AG09309 (cell line): ENCODE data around the gene PPARGC1A.

Source experiments
- DNase-seq: peaks from one replicate; pipeline ENCODE4 v3.0.0-alpha.2; 2010; ENCODE audit warnings: low read depth
- H3K4me3 ChIP-seq: 2 replicates; pipeline ENCODE4 v1.5.1; 2011; ENCODE audit warnings: mild to moderate bottlenecking, low read depth, low read length, moderate library complexity; ENCODE audit not compliant: control insufficient read depth
- TF ChIP-seq, protein P1 (sequence below): IDR thresholded peaks from 2 replicates; pipeline ENCODE4 v1.5.1; 2011; ENCODE audit warnings: mild to moderate bottlenecking, low read depth, low read length, inconsistent platforms; ENCODE audit not compliant: insufficient read depth, control insufficient read depth; ENCODE audit errors: missing control alignments

Gene PPARGC1A, protein sequence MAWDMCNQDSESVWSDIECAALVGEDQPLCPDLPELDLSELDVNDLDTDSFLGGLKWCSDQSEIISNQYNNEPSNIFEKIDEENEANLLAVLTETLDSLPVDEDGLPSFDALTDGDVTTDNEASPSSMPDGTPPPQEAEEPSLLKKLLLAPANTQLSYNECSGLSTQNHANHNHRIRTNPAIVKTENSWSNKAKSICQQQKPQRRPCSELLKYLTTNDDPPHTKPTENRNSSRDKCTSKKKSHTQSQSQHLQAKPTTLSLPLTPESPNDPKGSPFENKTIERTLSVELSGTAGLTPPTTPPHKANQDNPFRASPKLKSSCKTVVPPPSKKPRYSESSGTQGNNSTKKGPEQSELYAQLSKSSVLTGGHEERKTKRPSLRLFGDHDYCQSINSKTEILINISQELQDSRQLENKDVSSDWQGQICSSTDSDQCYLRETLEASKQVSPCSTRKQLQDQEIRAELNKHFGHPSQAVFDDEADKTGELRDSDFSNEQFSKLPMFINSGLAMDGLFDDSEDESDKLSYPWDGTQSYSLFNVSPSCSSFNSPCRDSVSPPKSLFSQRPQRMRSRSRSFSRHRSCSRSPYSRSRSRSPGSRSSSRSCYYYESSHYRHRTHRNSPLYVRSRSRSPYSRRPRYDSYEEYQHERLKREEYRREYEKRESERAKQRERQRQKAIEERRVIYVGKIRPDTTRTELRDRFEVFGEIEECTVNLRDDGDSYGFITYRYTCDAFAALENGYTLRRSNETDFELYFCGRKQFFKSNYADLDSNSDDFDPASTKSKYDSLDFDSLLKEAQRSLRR

DNA sequence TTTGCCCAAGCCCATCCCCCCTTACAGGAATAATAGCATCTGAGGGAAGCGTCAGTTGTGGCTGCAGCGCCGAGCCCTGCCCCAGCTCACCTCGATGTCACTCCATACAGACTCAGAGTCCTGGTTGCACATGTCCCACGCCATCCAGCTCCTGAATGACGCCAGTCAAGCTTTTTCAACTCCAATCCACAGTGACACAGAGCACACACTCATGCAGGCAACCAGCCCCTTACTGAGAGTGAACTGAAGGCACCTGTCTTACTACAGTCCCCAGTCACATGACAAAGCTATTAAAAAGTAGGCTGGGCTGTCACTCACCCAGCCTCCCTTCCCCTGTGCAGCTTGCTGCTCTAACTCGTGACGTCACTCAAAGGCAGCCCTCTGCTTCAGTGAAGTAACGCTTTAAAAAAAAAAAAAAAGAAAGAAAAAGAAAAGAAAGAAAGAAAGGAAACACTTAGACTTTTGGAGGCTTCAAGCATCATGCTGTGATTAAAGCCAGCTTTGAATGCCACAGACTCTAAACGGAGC is at the start of gene PPARGC1A:
PPARGC1A (minus strand) TSS at position 234 of the 528 bp plus-strand sequence; CDS start at position 144, 90 bp downstream.
- TF ChIP-seq, protein P1, sequence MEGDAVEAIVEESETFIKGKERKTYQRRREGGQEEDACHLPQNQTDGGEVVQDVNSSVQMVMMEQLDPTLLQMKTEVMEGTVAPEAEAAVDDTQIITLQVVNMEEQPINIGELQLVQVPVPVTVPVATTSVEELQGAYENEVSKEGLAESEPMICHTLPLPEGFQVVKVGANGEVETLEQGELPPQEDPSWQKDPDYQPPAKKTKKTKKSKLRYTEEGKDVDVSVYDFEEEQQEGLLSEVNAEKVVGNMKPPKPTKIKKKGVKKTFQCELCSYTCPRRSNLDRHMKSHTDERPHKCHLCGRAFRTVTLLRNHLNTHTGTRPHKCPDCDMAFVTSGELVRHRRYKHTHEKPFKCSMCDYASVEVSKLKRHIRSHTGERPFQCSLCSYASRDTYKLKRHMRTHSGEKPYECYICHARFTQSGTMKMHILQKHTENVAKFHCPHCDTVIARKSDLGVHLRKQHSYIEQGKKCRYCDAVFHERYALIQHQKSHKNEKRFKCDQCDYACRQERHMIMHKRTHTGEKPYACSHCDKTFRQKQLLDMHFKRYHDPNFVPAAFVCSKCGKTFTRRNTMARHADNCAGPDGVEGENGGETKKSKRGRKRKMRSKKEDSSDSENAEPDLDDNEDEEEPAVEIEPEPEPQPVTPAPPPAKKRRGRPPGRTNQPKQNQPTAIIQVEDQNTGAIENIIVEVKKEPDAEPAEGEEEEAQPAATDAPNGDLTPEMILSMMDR: no peak
- no peak for DNase-seq
- H3K4me3 ChIP-seq: peak within 1 kb of the TSS; percentile 48

DNA sequence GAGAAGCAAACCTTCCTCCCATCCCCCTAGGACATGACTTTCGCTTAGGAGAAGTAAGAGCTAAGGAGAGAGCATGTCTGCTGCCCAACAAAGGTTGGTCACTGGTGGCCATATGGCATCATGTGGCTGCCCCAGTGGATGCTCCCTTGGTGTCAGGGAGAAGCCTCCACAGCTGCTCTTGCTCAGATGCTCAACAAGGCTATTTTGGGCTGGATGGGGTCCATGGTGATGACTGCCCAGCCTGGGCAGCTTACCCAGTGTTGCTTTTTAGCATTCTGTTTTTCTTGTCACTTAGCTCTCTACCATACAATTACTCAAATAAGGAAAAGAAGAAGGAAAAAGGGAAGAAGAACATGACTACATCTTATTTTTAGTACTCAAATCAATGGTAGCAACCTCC is 48.9 kb upstream of the PPARGC1A start:
- no peak for DNase-seq
- no peak overlapping the region for H3K4me3 ChIP-seq
- TF ChIP-seq, protein P1: no peak

DNA sequence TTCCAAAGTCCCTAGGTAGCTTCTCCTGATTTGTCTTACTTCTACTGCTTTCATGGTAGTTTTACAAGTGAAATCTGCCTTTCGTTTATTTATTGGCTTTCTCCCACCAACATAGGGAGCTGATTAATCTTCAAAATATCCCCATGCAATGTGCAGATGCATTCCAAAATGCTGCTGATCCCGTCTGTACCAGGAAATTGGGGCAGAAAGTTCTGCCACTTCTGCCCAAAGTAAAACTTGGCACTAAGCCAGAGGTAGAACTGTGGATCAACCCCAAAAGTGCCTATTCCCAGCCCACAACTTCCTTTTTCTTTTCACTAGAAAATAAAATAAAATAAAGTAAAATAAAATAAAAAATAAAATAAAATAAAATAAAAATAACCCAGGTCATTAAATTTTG is 47.3 kb upstream of the PPARGC1A start:
- no peak overlapping the region for H3K4me3 ChIP-seq
- TF ChIP-seq, protein P1: no peak
- peak; percentile 17 for DNase-seq

DNA sequence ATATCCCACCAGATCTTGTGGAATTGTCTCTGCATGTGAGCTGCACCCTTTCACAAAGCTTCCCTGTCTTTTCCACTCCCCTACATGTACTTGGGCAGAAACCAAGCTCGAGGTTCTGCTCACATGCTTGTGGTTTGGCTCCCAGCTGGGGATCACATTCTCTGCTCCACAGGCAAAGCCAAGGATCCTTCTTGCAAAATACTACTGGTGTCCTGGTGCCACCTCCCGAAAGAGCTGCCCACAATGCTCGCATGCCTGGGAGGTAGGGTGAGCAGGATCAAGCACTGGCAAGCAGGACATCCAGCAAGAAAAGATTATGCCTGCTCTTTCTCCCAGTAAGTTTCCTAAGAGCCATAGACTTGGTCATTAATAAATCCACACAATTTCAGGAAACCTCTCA is 45.1 kb upstream of the PPARGC1A start:
- TF ChIP-seq, protein P1: no peak
- DNase-seq: peak; percentile 82
- no peak overlapping the region for H3K4me3 ChIP-seq

DNA sequence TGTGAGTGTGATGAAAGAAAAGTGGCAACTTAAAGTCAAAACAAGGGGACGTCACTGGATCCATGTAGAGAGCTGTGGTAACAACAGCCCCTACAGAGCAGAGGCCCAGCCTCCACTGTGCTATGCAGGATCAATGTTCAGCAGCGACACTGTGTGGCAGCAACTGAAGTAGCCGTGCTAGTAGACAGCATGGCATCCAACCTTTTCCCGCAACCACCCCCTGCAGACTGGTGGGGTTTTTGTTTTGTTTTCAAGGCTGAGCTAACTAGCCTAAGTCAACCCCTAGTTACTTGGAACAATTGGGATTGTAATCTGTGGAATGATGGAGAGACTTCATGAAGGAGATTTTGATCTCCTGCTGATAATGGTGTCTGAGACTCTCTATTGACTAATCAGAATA is 44.4 kb upstream of the PPARGC1A start:
- no peak overlapping the region for H3K4me3 ChIP-seq
- DNase-seq: no peak
- TF ChIP-seq, protein P1: no peak

DNA sequence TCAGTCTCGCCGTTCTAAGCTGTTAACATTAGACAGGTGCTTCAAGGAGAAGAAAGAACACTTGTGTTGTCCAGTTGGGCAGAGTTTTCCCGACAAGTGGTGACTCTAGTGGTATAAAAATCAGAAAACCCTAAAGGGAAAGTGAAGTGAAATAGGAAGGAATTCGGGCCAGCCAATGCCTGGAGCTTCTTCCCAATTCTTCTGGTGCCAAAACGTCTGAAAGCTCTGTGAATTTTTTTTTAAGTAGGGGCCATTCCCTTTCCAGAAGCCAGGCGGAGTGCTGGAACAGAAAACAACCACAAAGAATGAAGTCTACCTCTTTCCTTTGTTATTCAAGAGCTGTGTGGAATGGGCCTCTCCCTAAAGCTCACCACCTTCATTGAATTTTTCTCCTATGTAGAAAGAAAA is 43.1 kb upstream of the PPARGC1A start:
- DNase-seq: peak; percentile 3
- no peak overlapping the region for H3K4me3 ChIP-seq
- TF ChIP-seq, protein P1: peak; percentile 48
